Keratinocyte (primary cell): Measurements from ENCODE around the gene TEKT3.

Source experiments
- EZH2 ChIP-seq: IDR thresholded peaks from one replicate; pipeline ENCODE4 v1.6.1; 2012; ENCODE audit warnings: inconsistent platforms, mild to moderate bottlenecking, low read length, moderate library complexity
- TF ChIP-seq, protein P1 (sequence below), 3 experiments: IDR thresholded peaks in 1 of 3; conservative IDR thresholded peaks in 1 of 3; optimal IDR thresholded peaks in 1 of 3; 2 replicates in 2 of 3; 3 replicates in 1 of 3; pipeline versions ENCODE3 to v1.5.1; 2011; ENCODE audit warnings: low read length in 3 of 3, mild to moderate bottlenecking in 3 of 3, moderate library complexity in 2 of 3, control low read depth in 1 of 3, inconsistent platforms in 1 of 3; ENCODE audit not compliant: insufficient read depth in 2 of 3; ENCODE audit errors: extremely low read depth in 1 of 3

- no peak for TF ChIP-seq EZH2
- TF ChIP-seq, protein P1, sequence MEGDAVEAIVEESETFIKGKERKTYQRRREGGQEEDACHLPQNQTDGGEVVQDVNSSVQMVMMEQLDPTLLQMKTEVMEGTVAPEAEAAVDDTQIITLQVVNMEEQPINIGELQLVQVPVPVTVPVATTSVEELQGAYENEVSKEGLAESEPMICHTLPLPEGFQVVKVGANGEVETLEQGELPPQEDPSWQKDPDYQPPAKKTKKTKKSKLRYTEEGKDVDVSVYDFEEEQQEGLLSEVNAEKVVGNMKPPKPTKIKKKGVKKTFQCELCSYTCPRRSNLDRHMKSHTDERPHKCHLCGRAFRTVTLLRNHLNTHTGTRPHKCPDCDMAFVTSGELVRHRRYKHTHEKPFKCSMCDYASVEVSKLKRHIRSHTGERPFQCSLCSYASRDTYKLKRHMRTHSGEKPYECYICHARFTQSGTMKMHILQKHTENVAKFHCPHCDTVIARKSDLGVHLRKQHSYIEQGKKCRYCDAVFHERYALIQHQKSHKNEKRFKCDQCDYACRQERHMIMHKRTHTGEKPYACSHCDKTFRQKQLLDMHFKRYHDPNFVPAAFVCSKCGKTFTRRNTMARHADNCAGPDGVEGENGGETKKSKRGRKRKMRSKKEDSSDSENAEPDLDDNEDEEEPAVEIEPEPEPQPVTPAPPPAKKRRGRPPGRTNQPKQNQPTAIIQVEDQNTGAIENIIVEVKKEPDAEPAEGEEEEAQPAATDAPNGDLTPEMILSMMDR (optimal IDR thresholded peaks at IDR 0.05 in 1 of 3, IDR thresholded peaks at IDR 0.05 in 1 of 3, conservative IDR thresholded peaks at IDR 0.05 in 1 of 3; ENCODE audit: extremely low read depth in 1 of 3, insufficient read depth in 2 of 3, low read length in 3 of 3), result no peak
Measured at GRCh38 chr17:15388356-15389041, 47.1 kb upstream of the TEKT3 start.
